ENCODE measurements around the gene FILIP1L.

Gene FILIP1L

DNA sequence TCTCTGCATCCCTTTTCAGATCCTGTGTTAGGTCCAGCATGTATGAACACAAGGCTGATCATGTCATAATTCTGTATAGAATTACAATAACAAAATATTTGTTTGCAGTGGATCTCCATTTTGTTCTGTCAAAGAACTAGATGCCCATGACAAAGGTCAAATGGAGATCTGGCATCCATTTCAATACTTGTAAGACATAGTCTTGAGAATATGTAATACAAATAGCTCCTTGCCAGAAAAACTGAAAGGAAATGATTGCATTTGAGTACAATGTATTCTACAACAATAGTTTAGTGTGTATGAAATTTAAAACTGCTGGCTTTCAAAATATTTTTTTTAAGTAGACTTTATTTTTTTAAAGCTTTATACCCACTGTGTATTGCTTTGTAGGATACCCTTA is 195.6 kb downstream of the FILIP1L start:
- no peak for DNase-seq

DNA sequence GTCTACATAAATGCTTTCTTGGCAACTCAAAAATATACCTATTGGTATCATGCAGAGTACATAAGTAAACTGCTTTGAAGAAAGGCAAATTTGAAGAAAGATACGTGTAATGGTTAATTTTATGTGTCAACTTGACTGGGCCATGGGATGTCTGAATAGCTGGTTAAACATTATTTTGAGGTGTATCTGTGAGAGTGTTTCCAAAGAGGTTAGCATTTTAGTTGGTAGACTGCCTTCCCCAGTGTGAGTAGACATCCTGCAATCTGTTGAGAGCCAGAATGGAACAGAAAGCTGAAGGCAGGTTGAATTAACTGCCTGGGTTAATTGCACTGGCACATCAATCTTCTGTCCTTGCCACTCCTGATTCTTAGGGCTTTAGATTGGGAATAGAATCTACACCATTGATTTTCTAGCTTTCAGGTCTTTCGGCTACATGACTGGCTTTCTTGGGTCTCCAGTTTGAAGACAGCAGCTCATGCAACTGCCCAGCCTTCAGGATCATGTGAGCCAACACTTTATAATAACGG is 198.3 kb downstream of the FILIP1L start:
- no peak for DNase-seq

- DNase-seq: no peak
Observed at GRCh38 chr3:99911433-99911832, 202.9 kb downstream of the FILIP1L start.

- no peak for DNase-seq
Observed at GRCh38 chr3:99910752-99911290, 203.5 kb downstream of the FILIP1L start.

GRCh38 chr3:99909714-99910495 is 204.4 kb downstream of the FILIP1L start:
- no peak for DNase-seq

DNA sequence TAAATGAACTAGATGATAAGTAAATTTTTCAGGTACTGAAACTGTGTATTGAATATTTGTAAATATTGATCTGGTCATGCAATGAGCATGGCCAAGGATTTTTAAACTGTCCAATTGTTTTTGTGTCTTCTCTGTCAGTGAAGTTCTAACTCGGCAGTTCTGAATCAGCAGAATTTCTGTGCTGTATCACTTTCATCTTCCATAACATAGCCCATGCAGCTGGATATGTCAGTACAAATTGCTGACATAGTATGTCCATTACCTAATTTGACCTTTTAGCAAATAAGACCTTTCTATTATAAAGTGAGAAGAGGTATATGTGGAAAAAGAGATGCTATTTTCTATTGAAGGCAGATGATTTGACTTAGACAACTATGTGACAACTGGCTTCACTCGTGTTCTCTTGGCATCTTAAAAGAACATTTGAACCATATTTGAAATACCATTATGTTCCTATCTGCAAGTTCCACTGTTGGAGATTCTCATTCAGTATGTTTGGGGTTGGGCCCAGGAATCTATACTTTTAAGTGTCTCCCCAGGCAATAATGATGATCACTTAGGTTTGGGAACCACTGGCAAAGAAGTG is 206.2 kb downstream of the FILIP1L start:
- no peak for DNase-seq

GRCh38 chr3:99903869-99904268 is 210.4 kb downstream of the FILIP1L start:
- no peak for DNase-seq

GRCh38 chr3:99902091-99902490 is 212.2 kb downstream of the FILIP1L start:
- DNase-seq: no peak

DNA sequence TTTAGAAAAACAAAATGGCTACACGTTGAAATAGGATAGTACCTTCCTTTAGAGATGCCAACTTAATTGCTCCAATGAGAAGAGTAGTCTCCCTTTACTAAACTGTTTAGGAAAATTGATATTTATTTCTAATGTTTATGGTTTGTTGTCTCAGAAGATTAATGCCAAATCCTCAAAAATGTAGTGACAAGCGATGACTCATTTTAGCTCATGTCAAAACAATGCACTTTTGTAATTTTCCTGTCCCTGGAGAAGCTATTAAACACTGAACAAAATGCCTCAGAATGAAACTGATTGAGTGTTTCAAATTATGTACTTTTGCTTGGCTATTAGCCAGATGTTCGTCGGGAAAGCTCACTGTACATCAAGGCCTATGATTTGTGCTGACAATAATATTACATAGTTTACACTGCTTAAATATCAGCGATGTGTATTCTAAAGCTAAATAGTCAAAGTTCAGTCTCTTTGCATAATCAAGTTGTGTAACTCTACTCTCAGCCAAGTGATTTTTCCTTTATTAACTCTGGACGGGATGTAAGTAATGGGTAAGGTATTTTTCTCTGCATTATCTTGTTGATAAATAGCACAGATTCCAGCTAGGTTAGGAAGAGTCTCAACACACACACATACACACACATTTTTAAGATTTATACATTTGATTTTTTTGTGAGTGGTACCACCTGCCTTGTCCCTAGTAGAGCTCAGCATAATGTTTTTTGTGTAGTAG is 212.9 kb downstream of the FILIP1L start:
- no peak for DNase-seq

DNA sequence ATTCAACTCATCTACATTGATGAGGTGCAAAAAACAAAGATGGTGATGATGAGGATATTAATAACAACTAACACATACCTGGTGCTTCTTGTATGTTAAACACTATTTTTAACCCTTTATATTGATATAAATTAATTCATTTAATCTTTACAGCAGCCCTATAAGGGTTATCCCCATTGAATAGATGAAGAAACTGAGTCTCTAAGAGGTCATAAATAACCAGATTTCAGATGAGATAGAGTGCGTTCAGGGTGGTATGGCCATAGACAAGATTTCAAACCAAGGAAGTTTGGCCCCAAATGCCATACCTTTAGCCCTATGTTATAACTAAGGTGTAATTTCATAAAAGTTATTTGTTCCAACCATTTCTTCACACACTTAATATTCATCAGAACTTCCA is 214.1 kb downstream of the FILIP1L start:
- no peak for DNase-seq

GRCh38 chr3:99899603-99900002 is 214.7 kb downstream of the FILIP1L start:
- no peak for DNase-seq

GRCh38 chr3:99896482-99896881 is 217.8 kb downstream of the FILIP1L start:
- no peak for DNase-seq

GRCh38 chr3:99895703-99896441 is 218.4 kb downstream of the FILIP1L start:
- DNase-seq: no peak

GRCh38 chr3:99895131-99895696 is 219.1 kb downstream of the FILIP1L start:
- DNase-seq: no peak

GRCh38 chr3:99892332-99892731 is 222.0 kb downstream of the FILIP1L start:
- DNase-seq: no peak

DNA sequence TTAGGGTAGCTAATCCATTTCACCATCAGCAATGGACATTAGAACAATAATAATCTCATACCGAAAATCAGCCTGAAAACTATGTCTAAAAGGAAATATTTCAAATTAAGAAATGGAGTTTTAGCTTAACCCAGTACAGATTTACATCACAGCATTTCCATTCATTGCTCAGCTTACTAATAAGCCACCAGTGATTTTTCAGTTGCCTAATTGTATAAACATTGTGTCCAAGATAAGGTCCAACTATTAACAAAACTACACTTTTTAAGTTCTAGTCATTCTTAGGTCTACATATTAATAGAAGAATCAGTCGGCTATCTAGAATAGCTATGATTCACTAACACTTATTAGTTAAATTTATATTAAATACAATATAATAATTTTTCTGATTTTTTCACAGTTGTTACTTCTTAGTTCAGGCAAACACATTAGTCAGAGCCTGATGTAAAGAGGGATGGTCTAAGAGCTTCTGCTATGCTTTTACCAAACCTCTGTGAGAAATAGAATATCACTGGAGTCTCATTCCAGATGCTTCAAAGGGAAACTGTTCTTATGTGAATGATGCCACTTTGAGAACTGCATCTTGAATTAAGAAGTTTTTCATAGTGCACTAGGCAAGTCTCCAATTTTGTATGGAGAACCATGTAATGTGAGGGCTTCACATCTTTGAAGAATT is 222.6 kb downstream of the FILIP1L start:
- DNase-seq: no peak

DNA sequence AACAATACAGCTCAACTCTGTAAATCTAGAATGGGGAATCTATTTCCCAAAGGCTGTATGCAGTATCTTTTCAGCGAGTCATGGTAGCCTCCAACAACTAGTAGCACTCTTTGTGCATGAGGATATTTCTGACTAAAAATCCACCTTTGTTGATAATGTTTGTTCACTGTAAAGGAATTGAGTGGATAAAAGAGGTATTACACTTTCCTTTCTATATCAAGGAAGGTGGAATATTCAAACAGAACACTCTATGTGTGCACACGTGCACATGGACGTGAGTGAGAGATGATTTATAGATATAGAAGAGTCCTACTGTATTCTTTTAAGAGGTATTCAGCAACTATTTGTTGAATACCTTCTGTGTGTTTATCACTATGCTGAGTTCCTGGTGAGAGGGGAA is 228.4 kb downstream of the FILIP1L start:
- DNase-seq: no peak

- no peak for DNase-seq
Observed at GRCh38 chr3:99885085-99885484, 229.2 kb downstream of the FILIP1L start.

- DNase-seq: no peak
Observed at GRCh38 chr3:99884484-99884883, 229.8 kb downstream of the FILIP1L start.

- DNase-seq: no peak
Observed at GRCh38 chr3:99883693-99884092, 230.6 kb downstream of the FILIP1L start.

GRCh38 chr3:99883138-99883461 is 231.2 kb downstream of the FILIP1L start:
- DNase-seq: no peak

Measured in activated CD4-positive, alpha-beta T cell treated with anti-CD3 and anti-CD28 coated beads for 48 hours (primary cell).